Left lung (tissue), 10 donors: Measurements from ENCODE around the gene PBX2. TPM values are rescaled to one million over a fixed set of nuclear protein-coding genes. Genes with fewer than 3 reads are reported as not detected.
"Not testable (repeated sequence)": the region's sequence is repeated elsewhere in the genome, so short reads cannot be mapped to it uniquely, and the experiment has no call there.

Source experiments
- ATAC-seq: fragments of 200-7000 bp; cut with Tn5 transposase; one replicate; pipeline ENCODE4 v1.9.1; 2020; ENCODE audit warnings: moderate library complexity
- DNase-seq, 4 donors: peaks; one replicate each; pipeline ENCODE4 v3.0.0-alpha.2; 2013 to 2020
- H3K27ac ChIP-seq, 2 donors: fragments of 200-600 bp; sonication (generic) in 1 of 2; one replicate each; pipeline versions ENCODE4 v1.5.0 to v1.8.0; 2020 to 2021
- H3K27me3 ChIP-seq, 2 donors: fragments of 200-600 bp; sonication (generic) in 1 of 2; one replicate each; pipeline versions ENCODE4 v1.5.0 to v1.8.0; 2020 to 2021
- H3K36me3 ChIP-seq, 2 donors: fragments of 200-600 bp; sonication (generic) in 1 of 2; one replicate each; pipeline versions ENCODE4 v1.5.0 to v1.8.0; 2020 to 2021
- H3K4me1 ChIP-seq, 2 donors: fragments of 200-600 bp; one replicate each; pipeline ENCODE4 v1.8.0; 2021
- H3K4me3 ChIP-seq, 2 donors: fragments of 200-600 bp; sonication (generic) in 1 of 2; one replicate each; pipeline versions ENCODE4 v1.5.0 to v1.8.0; 2020 to 2021; ENCODE audit warnings: mild to moderate bottlenecking in 1 of 2
- H3K9me3 ChIP-seq, 2 donors: fragments of 200-600 bp; sonication (generic) in 1 of 2; one replicate each; pipeline versions ENCODE4 v1.5.0 to v1.8.0; 2020 to 2021
- intact Hi-C, 2 donors: fragments of 100-400 bp; cut with DNase I; formaldehyde crosslinking; loops; one replicate each; pipeline versions ENCODE4 v1.11.2 to v1.14.2; 2022
- polyA plus RNA-seq, 6 donors: library from polyadenylated mRNA; unstranded; fragments of 120-200 nt; gene quantifications; one replicate each; pipeline ENCODE4 v1.2.1, GENCODE V29; 2013; ENCODE audit not compliant: insufficient read length in 6 of 6
- total RNA-seq, 2 donors: library from RNA; stranded (reverse); fragmentation: NEBNext Ultra II Directional; extraction: Animal tissue kit (Norgen Biotek cat#: 25700); gene quantifications; one replicate each; pipeline ENCODE4 v1.2.1, GENCODE V29; 2021
- TF ChIP-seq, protein P1 (sequence below), 2 donors: fragments of 200-600 bp; sonication (generic) in 1 of 2; IDR thresholded peaks; one replicate each; pipeline versions ENCODE4 v1.5.0 to v1.8.0; 2021; ENCODE audit warnings: antibody characterized with exemption in 2 of 2
- donor health status: DM: no; HTN: yes; CAD: no.
- donor health status: DM: no; HTN: no; CAD: no.

Gene PBX2
- total and polyA plus RNA-seq, 8 donors = 91.0 to 174 (median 163) TPM

DNA sequence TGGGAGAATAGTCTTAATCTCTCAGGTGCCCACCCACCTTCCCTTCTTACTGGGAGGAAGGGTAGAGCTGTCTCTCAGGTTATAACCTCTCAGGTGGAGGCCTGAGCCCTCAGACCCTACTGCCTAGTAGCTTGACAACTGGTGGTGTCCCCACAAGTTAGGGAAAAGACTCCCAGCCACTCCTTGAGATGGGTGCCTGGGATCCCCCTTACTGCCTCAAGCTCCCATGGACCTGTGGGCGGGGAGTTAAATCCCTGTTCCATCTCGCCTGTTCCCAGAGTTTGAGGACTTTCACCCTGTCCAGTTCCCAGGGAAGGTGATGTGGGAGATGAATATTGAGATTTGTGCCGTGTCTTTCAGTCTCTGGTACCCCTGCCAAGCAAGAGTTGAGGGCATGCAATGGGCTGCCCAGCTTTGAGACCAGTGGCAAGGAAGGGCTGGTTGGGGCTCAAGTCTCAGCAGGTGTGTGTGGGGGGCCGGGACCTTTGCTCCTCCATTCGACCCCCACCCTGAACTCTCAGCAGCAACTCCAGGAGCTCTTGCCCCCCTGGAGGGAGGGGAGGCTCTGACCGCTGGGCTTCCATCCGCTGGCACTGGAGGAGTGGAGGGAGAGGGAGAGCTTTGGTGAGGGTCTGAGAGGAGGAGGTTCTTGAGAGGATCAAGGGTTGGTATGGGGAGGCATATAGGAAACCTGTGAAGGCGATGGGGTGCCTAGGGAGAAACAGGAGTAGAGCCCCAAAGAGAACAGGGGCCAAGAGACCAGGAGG lies 1.1 kb upstream of the PBX2 start:
- TF ChIP-seq, protein P1, sequence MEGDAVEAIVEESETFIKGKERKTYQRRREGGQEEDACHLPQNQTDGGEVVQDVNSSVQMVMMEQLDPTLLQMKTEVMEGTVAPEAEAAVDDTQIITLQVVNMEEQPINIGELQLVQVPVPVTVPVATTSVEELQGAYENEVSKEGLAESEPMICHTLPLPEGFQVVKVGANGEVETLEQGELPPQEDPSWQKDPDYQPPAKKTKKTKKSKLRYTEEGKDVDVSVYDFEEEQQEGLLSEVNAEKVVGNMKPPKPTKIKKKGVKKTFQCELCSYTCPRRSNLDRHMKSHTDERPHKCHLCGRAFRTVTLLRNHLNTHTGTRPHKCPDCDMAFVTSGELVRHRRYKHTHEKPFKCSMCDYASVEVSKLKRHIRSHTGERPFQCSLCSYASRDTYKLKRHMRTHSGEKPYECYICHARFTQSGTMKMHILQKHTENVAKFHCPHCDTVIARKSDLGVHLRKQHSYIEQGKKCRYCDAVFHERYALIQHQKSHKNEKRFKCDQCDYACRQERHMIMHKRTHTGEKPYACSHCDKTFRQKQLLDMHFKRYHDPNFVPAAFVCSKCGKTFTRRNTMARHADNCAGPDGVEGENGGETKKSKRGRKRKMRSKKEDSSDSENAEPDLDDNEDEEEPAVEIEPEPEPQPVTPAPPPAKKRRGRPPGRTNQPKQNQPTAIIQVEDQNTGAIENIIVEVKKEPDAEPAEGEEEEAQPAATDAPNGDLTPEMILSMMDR (IDR thresholded peaks at IDR 0.05) = no peak
- Histone ChIP-seq H3K27me3 (no peaks in the 10 kb centered on the region), H3K9me3 (no peaks in the 10 kb centered on the region), H3K4me1 (peaks cover 17 to 85% of the 10 kb centered on the region in 2 donors), H3K27ac (peak overlapping the region; percentile 95 to 100), H3K36me3 (peaks cover 0 to 24% of the 10 kb centered on the region in 2 donors), H3K4me3 (peak overlapping the region in 1 of 2 donors; percentile 78)
- intact Hi-C loops = no loop called here
- DNase-seq (no peak), ATAC-seq (no peak)

DNA sequence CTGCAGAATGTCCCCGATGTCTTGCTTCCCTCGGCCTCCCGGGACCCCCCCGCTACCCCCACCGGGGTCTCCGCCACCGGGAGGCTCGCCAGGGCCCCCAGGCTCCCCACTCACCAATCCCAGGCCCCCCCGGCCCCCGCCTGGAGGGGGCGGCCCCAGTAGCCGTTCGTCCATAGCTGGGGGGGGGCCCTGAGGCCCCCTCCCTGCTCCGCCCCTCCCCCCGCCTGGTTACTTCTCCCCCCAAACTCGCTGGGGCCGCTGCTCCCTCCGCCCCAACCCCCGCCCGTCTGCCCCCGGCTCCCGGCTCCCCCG lies 304 bp downstream of the PBX2 start:
- H3K27ac ChIP-seq = peak overlapping the region; percentile 95 to 100
- no peaks in the 10 kb centered on the region for H3K27me3 ChIP-seq
- DNase-seq (no peak), ATAC-seq (peak; percentile 0)
- TF ChIP-seq, protein P1 (IDR thresholded peaks at IDR 0.05) = no peak
- H3K4me1 ChIP-seq = peaks cover 12 to 88% of the 10 kb centered on the region in 2 donors
- intact Hi-C loops = no loop called here
- H3K36me3 ChIP-seq = peaks cover 0 to 28% of the 10 kb centered on the region in 2 donors
- H3K4me3 ChIP-seq = peak overlapping the region; percentile 67 to 78
- no peaks in the 10 kb centered on the region for H3K9me3 ChIP-seq

DNA sequence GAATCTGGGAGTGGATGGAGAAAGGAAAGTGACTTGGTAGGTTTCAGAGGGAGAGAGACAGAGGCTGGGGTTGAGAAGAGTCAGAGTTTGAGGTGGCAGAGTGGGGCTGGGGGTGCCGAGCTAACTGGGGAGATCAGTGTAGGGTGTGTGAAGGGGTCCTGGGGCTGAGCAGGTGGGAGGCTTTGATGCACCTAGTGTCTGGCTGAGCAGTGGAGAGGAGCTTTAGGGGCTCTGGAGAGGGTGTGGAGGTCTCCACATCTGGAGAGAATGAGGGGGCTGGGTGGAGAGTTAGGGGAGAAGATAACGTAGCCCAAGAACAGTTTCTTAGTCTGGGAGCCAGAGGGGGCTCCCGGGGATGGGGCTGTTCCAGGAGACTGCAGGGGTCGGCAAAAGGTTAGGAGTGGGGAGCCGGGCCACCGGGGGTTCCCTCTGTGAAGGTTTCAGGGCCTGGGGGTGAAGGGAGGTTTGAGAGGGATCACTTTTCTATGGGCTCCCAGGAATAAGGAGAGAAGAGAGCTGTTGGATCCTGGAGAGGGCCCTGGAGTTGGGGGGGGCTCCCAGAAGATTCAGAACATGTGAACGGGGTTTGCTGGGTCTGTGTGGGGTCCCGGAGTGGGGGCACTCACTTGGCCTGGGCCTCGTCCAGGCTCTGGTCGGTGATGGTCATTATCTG lies 797 bp downstream of the PBX2 start:
- Histone ChIP-seq H3K36me3 (peaks cover 0 to 28% of the 10 kb centered on the region in 2 donors), H3K4me3 (peak overlapping the region; percentile 67 to 78), H3K27ac (peak overlapping the region; percentile 95 to 100), H3K4me1 (peaks cover 11 to 88% of the 10 kb centered on the region in 2 donors), H3K9me3 (no peaks in the 10 kb centered on the region), H3K27me3 (no peaks in the 10 kb centered on the region)
- TF ChIP-seq, protein P1 (IDR thresholded peaks at IDR 0.05) = no peak
- DNase-seq (no peak), ATAC-seq (no peak)
- intact Hi-C loops = no loop called here

DNA sequence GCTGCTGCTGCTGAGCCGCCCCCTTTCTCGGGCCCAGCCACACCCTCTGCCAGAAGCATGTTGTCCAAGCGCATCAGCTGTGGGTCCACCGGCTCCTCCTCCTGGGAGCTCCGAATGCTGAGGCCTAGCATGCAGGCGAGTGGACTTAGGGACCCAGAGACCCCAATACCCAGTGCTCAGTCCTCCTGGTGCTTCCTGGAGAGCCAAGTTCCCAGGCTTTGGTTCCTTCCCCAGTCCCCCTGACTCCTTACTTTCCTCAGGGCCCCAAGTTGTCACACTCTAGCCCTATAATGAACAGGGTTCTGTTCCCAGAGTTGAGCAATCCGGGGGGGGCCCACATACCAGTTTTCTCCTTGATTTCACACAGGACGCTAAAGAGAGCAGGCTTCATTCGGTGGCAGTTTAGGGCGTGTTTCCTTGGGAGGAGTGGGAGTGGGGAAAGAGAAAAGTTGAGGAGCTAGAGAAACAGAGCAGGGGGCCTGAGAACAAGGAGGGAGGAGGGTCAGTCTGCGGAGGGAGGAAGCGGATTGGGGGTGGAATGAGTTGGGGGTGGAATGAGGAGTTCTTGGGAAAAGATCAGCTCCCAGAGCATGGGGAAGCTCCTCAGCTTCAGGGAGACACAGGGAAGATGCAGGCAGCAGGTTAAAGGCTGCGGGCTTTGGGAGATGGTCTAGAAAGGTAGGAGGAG lies 1.5 kb downstream of the PBX2 start:
- peak overlapping the region; percentile 95 to 100 for H3K27ac ChIP-seq
- no peak for DNase-seq
- intact Hi-C loops = no loop called here
- H3K4me1 ChIP-seq = peaks cover 16 to 88% of the 10 kb centered on the region in 2 donors
- TF ChIP-seq, protein P1 (IDR thresholded peaks at IDR 0.05) = no peak
- peaks cover 0 to 28% of the 10 kb centered on the region in 2 donors for H3K36me3 ChIP-seq
- H3K4me3 ChIP-seq = peak overlapping the region; percentile 67 to 78
- no peaks in the 10 kb centered on the region for H3K9me3 ChIP-seq
- ATAC-seq = no peak
- H3K27me3 ChIP-seq = no peaks in the 10 kb centered on the region

DNA sequence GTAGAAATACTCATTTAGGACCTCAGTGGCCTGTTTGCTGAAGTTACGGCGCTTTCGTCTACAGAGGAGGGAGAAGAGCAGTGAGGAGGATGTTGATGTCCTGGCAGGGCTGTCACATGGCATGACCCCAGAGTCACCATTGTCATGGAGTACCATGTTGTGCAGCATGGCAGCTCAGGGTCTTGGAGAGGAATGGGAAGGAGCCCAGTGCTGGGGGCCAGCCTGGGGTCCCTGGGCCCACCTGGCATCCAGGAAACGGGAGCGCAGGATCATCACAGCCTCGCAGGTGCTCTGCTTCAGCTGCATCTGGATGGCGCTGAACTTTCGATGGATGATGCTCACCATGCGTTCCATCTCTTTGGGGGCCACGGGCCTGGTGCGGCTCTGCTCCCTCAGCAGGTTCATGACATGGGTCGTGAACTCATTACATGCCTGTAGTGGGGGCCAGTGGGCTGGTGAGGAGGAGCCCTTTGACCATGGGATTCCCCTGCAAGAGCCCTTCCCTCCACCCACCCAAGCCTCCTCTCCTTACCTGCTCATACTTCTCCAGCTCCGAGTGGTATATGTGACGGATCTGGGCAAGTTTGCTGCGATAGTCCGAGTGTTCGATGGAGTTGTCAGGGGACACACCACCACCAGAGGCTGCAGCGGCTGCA lies 2.1 kb downstream of the PBX2 start:
- H3K4me1 ChIP-seq = peaks cover 16 to 86% of the 10 kb centered on the region in 2 donors
- DNase-seq = not testable (repeated sequence)

More for the DNA sequence above, 2.1 kb downstream of the PBX2 start:
- ATAC-seq, H3K9me3 ChIP-seq, H3K27me3 ChIP-seq, intact Hi-C loops: not testable (repeated sequence)
- Histone ChIP-seq H3K27ac (peak overlapping the region; percentile 95 to 100), H3K36me3 (peaks cover 0 to 33% of the 10 kb centered on the region in 2 donors), H3K4me3 (peak overlapping the region; percentile 67 to 78)
